ENCODE data around the gene GALNT14. TPM values are rescaled to one million over a fixed set of nuclear protein-coding genes. Genes with fewer than 3 reads are reported as not detected.
A peak's percentile ranks its signal among the peaks of the same experiment; 100 is the strongest.

Gene GALNT14
- total and polyA plus RNA-seq, 9 of the 15 experiments (the other 6 are each of a cell fraction or from before 2014, with no cell fraction given), result 0.11 TPM; not detected in 8

GRCh38 chr2:31079665-31080064 lies 58.6 kb downstream of the GALNT14 start:
- TF ChIP-seq CTCF (IDR thresholded peaks at IDR 0.05 in 2 of 3, conservative IDR thresholded peaks at IDR 0.05 in 1 of 3; ENCODE audit: insufficient read depth in 2 of 3, low read depth in 1 of 3, low read length in 3 of 3), result peak; percentile 36 to 64 (median 49)
- no peak for TF ChIP-seq ATF3 (IDR thresholded peaks at IDR 0.05)
- no peak for TF ChIP-seq ATF3 (CRISPR knock-in tag; conservative IDR thresholded peaks at IDR 0.05)
- no peak for TF ChIP-seq HMG20A (CRISPR knock-in tag; conservative IDR thresholded peaks at IDR 0.05)
- TF ChIP-seq RAD21 (CRISPR knock-in tag; conservative IDR thresholded peaks at IDR 0.05 in 1 of 2, IDR thresholded peaks at IDR 0.05 in 1 of 2), result peak in 1 of 2 experiments; percentile 14; a peak in 1 of 4 replicates
- 2% methylated on average over 5 of the region's 5 CpGs for WGBS (ENCODE audit: insufficient coverage, low coverage, missing lambda C conversion rate)
- intact Hi-C loops (cut with micrococcal nuclease), result no loop called here
- no peaks in the 10 kb centered on the region for H4K20me1 ChIP-seq (replicated peaks; ENCODE audit: control insufficient read depth, insufficient read depth, low read length)
- H3K27me3 ChIP-seq (ENCODE audit: control insufficient read depth in 2 of 2, insufficient read depth in 2 of 2, low read length in 2 of 2), result peaks cover 3 to 15% of the 10 kb centered on the region in 2 experiments; a peak in 3 of 5 replicates
- H3K4me2 ChIP-seq (ENCODE audit: insufficient read depth, low read length), result peak overlapping the region; percentile 58
- H3K79me2 ChIP-seq (ENCODE audit: control insufficient read depth, insufficient read depth, low read length), result no peaks in the 10 kb centered on the region
- H3K27ac ChIP-seq (ENCODE audit: extremely low read depth, low read depth, low read length), result no peak overlapping the region
- peak; percentile 24 to 55 (median 37) for DNase-seq (ENCODE audit: extremely low read depth in 1 of 4, low spot score in 3 of 4)
- ChIA-PET POLR2A (interaction anchor here (0.6 kb wide), 1 partner anchor 33 kb away, joined by 3 read pairs; no protein-coding TSS in a partner anchor), CTCF (ENCODE audit: low intra/inter-chr PET ratio) (no interaction called here)
- H3K4me1 ChIP-seq (replicated peaks in 1 of 2; ENCODE audit: control insufficient read depth in 2 of 2, insufficient read depth in 2 of 2, low read length in 2 of 2), result no peaks in the 10 kb centered on the region
- H2AFZ ChIP-seq (ENCODE audit: low read depth, low read length), result peak overlapping the region; percentile 59
- H3K36me3 ChIP-seq (ENCODE audit: control insufficient read depth, insufficient read depth, low read length), result no peaks in the 10 kb centered on the region
- FAIRE-seq, result peak; percentile 40
- BruUV-seq (replicated peaks), result no TSS peak
- H3K9me1 ChIP-seq (ENCODE audit: control insufficient read depth, insufficient read depth, low read length), result no peaks in the 10 kb centered on the region
- in situ Hi-C loops (cut with MboI), result no loop called here
- no peak overlapping the region for H3K4me3 ChIP-seq
- H3K9ac ChIP-seq (ENCODE audit: insufficient read depth in 1 of 2, low read depth in 2 of 2, low read length in 2 of 2), result no peak overlapping the region
- peak; percentile 86 for ATAC-seq
- no peaks in the 10 kb centered on the region for H3K9me3 ChIP-seq (replicated peaks; ENCODE audit: control insufficient read depth, insufficient read depth, low read depth, low read length)
